GM19240 (cell line): ENCODE measurements around the gene ME3.

Experiments
- DNase-seq: peaks from one replicate; pipeline ENCODE4 v3.0.0; 2011; ENCODE audit warnings: low spot score; ENCODE audit not compliant: insufficient read length

ME3 gene

GRCh38 chr11:86464509-86465221, 207.8 kb downstream of the ME3 start:
- DNase-seq, result no peak

- DNase-seq, result no peak
These were observed 208.5 kb downstream of the ME3 start for GRCh38 chr11:86463955-86464354.

DNA sequence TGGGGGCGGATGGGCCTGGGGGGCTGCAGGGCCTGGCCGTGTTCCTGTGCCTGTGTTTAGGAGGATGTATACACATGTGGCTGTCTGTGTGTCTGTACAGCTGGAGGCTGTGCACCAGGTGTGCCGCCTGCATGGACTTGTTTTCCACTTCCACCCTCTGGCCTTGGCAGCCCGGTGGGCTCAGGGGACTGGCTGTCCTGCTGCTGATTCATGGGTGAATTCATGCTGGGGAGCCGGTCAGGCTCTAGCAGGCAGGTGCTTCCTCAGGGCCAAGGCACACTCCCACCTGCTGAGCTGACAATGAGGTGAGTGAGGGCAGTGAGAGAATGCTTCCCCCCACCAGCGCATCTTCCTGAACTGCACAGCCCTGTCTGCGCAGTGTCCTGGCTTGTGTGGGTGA, 209.3 kb downstream of the ME3 start:
- DNase-seq, result no peak

- no peak for DNase-seq
These were observed 210.5 kb downstream of the ME3 start for GRCh38 chr11:86461892-86462291.

- no peak for DNase-seq
These were observed 211.7 kb downstream of the ME3 start for GRCh38 chr11:86460461-86461385.

GRCh38 chr11:86459682-86460460, 212.5 kb downstream of the ME3 start:
- no peak for DNase-seq

DNA sequence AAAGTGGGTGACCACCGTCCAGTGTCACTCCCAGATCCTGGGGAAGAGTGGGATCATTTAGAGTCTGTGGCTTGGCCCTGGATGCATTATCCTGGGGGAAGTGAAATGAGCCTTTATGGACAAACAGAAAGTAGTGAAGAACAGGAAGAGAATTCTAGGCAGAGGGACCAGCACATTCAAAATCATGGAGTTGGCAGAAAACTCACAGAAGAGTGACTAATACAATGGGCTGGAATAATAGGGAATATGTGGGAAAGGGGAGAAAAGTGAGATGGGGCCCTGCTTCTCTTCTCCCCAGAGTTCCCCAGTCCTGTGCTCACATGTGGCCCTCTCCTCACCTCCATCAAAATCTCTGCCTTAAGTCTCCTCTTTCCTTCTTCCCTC, 213.4 kb downstream of the ME3 start:
- no peak for DNase-seq

- DNase-seq, result no peak
These were observed 214.0 kb downstream of the ME3 start for GRCh38 chr11:86458294-86459001.

DNA sequence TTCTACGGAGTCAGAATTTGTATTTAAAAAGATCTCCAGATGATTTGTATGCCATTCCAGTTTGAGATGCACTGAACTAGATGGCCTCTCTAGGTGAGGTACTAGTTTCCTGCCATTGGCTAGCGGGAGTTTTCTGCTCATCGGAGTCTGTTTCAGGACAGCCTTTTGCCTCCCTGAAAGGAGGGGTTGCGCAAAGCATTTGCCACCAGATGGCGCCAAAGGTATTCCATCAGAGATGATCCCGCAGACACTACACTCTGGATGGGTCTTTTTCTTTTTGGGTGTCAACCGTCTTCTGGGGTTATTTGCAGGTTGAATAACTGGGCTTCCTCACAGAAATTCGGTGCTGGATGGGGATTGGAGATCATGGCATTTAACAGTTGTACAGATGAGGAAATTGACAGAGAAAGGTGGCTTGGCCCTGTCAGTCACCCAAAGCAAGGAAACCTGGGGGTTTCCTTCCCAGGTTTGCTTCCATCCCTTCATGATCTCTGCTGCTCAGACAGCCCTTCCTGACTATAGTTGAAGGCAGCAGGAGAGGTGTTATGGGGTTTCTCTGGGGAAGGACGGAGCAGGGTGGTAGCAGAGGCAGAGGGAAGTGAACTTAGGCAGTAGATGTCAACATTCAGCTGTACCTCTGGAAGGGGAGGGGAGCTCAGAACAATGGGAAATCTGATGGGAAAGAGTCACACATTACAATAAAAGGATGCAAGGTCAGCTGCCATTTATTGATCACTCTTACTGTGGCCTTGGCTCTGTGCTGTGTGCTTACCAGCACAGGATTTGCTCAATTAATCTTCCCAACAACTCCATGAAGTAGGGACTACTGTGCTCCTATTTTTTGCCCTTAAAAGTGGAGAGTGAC, 216.1 kb downstream of the ME3 start:
- DNase-seq, result peak; percentile 71

DNA sequence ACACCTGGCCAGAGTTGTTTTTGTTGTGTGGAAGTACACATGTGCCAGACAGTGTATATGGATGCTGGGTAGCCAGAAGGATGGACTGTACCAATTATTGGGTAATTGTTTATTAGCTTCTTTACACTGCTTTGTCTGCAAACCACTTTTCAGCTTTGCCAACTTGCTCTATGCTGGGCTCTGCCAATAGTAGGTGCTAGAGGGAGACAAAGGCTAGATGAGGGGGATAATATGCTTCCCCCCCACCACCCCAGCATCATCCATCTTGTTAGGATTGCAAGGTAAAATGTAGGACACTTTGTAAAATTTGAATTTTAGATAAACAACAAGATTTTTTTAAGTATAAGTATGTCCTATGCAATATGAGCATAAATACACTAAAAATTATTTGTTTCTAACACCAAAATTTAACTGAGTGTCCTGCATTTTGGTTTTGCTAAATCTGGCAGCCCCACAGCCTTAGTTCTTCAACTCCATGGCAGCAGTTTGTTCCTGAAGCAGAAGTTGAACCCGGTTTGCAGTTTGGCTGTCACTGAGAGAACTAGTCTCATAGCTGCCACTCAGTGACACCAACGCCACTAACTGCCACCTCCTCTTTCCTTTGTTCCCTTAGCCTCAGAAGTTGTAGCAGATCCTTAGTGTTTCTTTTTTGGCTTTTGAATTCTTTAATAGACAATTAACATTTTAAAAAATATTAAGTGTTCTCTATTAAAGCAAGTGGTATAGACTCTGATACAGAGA, 219.0 kb downstream of the ME3 start:
- DNase-seq, result no peak

DNA sequence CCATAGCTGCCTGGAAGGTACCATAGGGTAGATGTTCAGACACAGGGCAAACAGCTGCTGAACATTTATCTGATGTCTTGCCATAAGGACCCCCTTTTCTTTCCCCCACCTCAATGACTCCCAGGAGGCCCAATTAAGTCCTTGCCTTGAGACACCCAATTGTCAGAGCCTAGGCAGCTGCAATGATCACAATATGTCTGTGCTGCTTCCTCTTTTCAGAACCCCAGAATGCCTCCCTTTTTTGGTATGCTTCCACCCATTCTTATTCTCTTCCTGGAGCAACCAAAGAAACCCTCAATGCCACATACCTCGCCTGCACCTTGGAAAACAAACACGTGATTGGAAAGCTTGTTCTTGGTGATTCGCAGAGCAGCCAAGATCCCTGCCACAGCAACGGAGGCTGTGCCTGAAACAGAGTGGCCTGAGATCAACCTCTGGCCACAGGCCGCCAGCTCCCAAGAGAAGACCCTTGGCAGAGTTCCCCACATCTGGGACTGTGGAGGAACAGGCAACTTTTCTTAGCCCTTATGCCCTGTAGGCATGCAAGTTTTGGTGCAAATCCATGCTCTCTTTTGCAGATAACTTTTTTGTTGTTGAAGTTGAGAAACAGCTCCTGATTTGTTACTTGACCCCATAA, 222.3 kb downstream of the ME3 start:
- DNase-seq, result no peak

- no peak for DNase-seq
These were observed 224.5 kb downstream of the ME3 start for GRCh38 chr11:86447763-86448480.

DNA sequence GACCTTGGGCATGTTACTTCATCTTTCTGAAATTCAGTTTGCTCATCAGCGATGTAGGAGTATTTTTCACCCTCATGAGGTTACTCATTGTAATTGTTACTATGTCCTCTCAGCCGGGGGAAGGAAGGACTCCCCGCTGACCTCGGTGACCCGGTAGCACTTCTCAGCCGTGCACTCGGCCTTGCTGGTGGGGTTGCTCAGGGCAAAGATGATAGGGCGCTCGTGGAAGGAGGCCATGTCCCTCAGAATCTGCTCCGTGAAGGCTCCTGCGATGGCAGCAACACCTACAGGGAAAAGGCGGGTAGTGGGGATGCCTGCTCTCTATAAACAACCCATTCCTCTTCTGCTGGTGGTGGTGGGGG, 225.5 kb downstream of the ME3 start:
- no peak for DNase-seq

GRCh38 chr11:86446163-86446923, 226.1 kb downstream of the ME3 start:
- DNase-seq, result no peak

DNA sequence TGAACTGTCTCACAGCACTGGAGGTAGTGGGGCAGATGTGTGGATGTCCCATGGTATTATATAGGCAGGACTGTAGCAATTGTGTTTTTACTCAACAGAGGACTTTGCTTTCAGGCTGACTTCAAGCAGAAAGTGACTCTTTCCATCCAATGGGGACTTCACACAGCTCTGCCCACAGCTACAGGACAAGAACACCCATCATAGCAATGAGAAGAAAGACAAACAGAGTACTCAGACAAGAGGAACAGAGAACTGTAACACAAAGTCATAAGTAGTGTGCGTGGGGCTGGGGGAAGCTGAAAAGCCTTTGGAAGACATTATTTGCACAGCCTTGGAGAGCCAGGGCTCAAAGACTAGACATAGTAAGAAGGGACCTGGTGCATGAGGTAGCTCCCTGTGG, 227.4 kb downstream of the ME3 start:
- DNase-seq, result no peak

DNA sequence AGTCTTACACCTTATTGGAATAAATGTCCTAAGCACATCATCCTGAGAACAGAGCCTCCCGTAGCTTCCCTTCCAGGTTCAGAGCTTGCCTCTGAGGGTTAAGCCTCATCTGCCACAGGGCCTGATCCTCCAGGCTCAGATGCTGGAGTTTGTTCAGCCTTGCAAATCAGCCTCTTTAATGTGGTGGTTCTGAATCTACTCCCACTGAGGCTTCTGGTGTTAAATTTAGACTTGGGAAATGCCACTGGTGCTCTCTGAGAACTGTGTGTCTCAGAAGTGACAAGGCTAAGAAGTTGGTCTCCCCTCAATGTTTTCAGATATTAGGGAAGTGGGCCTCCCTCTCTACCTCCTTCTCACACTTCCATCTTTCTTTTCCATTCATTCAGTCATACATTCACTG, 229.0 kb downstream of the ME3 start:
- DNase-seq, result no peak

GRCh38 chr11:86442827-86443226, 229.6 kb downstream of the ME3 start:
- DNase-seq, result no peak

DNA sequence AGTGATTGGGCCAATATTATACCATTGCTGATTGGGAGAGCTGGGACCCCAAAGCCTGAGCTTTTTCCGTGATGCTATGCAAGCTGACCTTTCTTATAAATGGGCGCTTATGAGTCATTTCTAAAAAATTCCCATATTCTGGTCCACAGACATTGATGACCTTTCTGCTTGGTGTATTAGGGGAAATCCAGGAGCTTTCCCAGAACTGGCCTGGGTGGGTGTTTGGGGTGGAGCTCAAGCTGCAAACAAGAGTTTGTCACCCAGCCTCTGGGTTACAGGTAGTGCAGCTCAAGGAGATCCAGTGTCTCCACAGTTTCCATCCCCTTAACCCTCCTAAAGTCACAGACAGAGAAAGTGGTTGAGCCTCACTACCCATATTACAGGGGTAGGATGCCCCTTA, 230.0 kb downstream of the ME3 start:
- no peak for DNase-seq
